OCI-LY1 (cell line): ENCODE results near the gene THOC1.

Source experiments
- H2AFZ ChIP-seq: fragments of 200-600 bp; sonication (generic), shearing (Covaris generic); 2 replicates; pipeline ENCODE4 v1.6.0; 2014; ENCODE audit warnings: antibody characterized with exemption, mild to moderate bottlenecking, low read length
- H3F3A ChIP-seq: fragments of 200-600 bp; sonication (generic), shearing (Covaris generic); 2 replicates; pipeline ENCODE4 v1.6.0; 2014; ENCODE audit warnings: mild to moderate bottlenecking, antibody characterized with exemption, low read length, moderate library complexity; ENCODE audit not compliant: insufficient read depth
- H3K27ac ChIP-seq: fragments of 200-600 bp; sonication (generic); 2 replicates; pipeline ENCODE4 v1.5.1; 2014; ENCODE audit warnings: low read length, mixed run types, mild to moderate bottlenecking, low read depth; ENCODE audit not compliant: poor library complexity, severe bottlenecking
- H3K27me3 ChIP-seq: fragments of 200-600 bp; sonication (generic); 2 replicates; pipeline ENCODE4 v1.6.0; 2014; ENCODE audit warnings: antibody characterized with exemption, mild to moderate bottlenecking, low read length, moderate library complexity; ENCODE audit not compliant: insufficient read depth
- H3K36me3 ChIP-seq: fragments of 200-600 bp; sonication (generic); 2 replicates; pipeline ENCODE4 v1.6.1; 2014; ENCODE audit warnings: mild to moderate bottlenecking, antibody characterized with exemption, low read length, moderate library complexity, mixed read lengths; ENCODE audit not compliant: insufficient read depth
- H3K4me1 ChIP-seq: fragments of 200-600 bp; sonication (generic); 2 replicates; pipeline ENCODE4 v1.5.1; 2014; ENCODE audit warnings: mild to moderate bottlenecking, low read length, moderate library complexity; ENCODE audit not compliant: insufficient read depth, severe bottlenecking
- H3K4me2 ChIP-seq: fragments of 200-600 bp; sonication (generic), shearing (Covaris generic); 2 replicates; pipeline ENCODE4 v1.6.1; 2014; ENCODE audit warnings: low read length
- H3K4me3 ChIP-seq: fragments of 200-600 bp; sonication (generic); 2 replicates; pipeline ENCODE4 v1.5.1; 2014; ENCODE audit warnings: low read length, low read depth, mild to moderate bottlenecking, mixed read lengths; ENCODE audit not compliant: poor library complexity, severe bottlenecking
- H3K79me2 ChIP-seq: fragments of 200-600 bp; shearing (Covaris generic); 2 replicates; pipeline ENCODE4 v1.6.1; 2016; ENCODE audit warnings: mixed run types, low read length, mixed read lengths; ENCODE audit not compliant: insufficient read depth
- H3K9ac ChIP-seq: fragments of 200-600 bp; sonication (generic), shearing (Covaris generic); 2 replicates; pipeline ENCODE4 v1.6.1; 2014; ENCODE audit warnings: mild to moderate bottlenecking, low read length, mixed read lengths
- H3K9me2 ChIP-seq: fragments of 200-600 bp; sonication (generic), shearing (Covaris generic); 2 replicates; pipeline ENCODE4 v1.6.1; 2014; ENCODE audit warnings: low read depth, mild to moderate bottlenecking, low read length, mixed read lengths
- H3K9me3 ChIP-seq: fragments of 200-600 bp; shearing (Covaris generic); 2 replicates; pipeline ENCODE4 v1.6.1; 2014; ENCODE audit warnings: low read length, mixed read lengths
- H4K20me1 ChIP-seq: fragments of 200-600 bp; sonication (generic), shearing (Covaris generic); 2 replicates; pipeline ENCODE4 v1.6.0; 2016; ENCODE audit warnings: mild to moderate bottlenecking, low read length; ENCODE audit not compliant: insufficient read depth
- CTCF ChIP-seq: fragments of 200-600 bp; sonication (generic), shearing (Covaris generic); IDR thresholded peaks from 2 replicates; pipeline ENCODE4 v1.5.1; 2017; ENCODE audit warnings: mild to moderate bottlenecking, antibody characterized with exemption, low read length, moderate library complexity, mixed read lengths
- EZH2 ChIP-seq: fragments of 200-600 bp; sonication (generic), shearing (Covaris generic); IDR thresholded peaks from 2 replicates; pipeline ENCODE4 v1.8.0; 2017; ENCODE audit warnings: borderline replicate concordance, mixed run types, mild to moderate bottlenecking, antibody characterized with exemption, low read length, moderate library complexity, mixed read lengths

Gene THOC1

GRCh38 chr18:295756-296490 lies 28.1 kb upstream of the THOC1 start:
- no peaks in the 10 kb centered on the region for H4K20me1 ChIP-seq
- no peak overlapping the region for H3K4me3 ChIP-seq
- no peaks in the 10 kb centered on the region for H3K4me1 ChIP-seq
- H2AFZ ChIP-seq: no peak overlapping the region
- TF ChIP-seq CTCF (no peak), EZH2 (no peak)
- H3K4me2 ChIP-seq: no peak overlapping the region
- no peaks in the 10 kb centered on the region for H3K9me3 ChIP-seq
- H3K27me3 ChIP-seq: no peaks in the 10 kb centered on the region
- H3K9me2 ChIP-seq: no peaks in the 10 kb centered on the region
- no peak overlapping the region for H3K27ac ChIP-seq
- no peak overlapping the region for H3K9ac ChIP-seq
- H3K36me3 ChIP-seq: no peaks in the 10 kb centered on the region
- no peaks in the 10 kb centered on the region for H3K79me2 ChIP-seq
- no peaks in the 10 kb centered on the region for H3F3A ChIP-seq

GRCh38 chr18:294566-294965 lies 26.7 kb upstream of the THOC1 start:
- TF ChIP-seq EZH2 (no peak), CTCF (no peak)
- Histone ChIP-seq H3K9ac (no peak overlapping the region), H3K9me2 (no peaks in the 10 kb centered on the region), H3K27ac (no peak overlapping the region), H3K79me2 (no peaks in the 10 kb centered on the region), H3K4me3 (no peak overlapping the region), H3F3A (no peaks in the 10 kb centered on the region), H3K36me3 (no peaks in the 10 kb centered on the region), H2AFZ (no peak overlapping the region), H3K27me3 (no peaks in the 10 kb centered on the region), H3K4me2 (no peak overlapping the region), H4K20me1 (no peaks in the 10 kb centered on the region), H3K4me1 (no peaks in the 10 kb centered on the region), H3K9me3 (no peaks in the 10 kb centered on the region)

GRCh38 chr18:293536-293935 lies 25.7 kb upstream of the THOC1 start:
- no peaks in the 10 kb centered on the region for H4K20me1 ChIP-seq
- H3F3A ChIP-seq: no peaks in the 10 kb centered on the region
- no peaks in the 10 kb centered on the region for H3K9me2 ChIP-seq
- TF ChIP-seq EZH2: no peak
- TF ChIP-seq CTCF: no peak
- H3K79me2 ChIP-seq: no peaks in the 10 kb centered on the region
- H3K27ac ChIP-seq: no peak overlapping the region
- H3K9ac ChIP-seq: no peak overlapping the region
- no peak overlapping the region for H3K4me2 ChIP-seq
- H2AFZ ChIP-seq: no peak overlapping the region
- H3K4me1 ChIP-seq: no peaks in the 10 kb centered on the region
- no peaks in the 10 kb centered on the region for H3K9me3 ChIP-seq
- H3K36me3 ChIP-seq: no peaks in the 10 kb centered on the region
- no peak overlapping the region for H3K4me3 ChIP-seq
- no peaks in the 10 kb centered on the region for H3K27me3 ChIP-seq
